HEK293 (cell line): ENCODE data around the gene PBX2.
A peak's percentile ranks its signal among the peaks of the same experiment; 100 is the strongest.

ENCODE experiments used
- BCL11B ChIP-seq: fragments of 450-650 bp; formaldehyde crosslinking; IDR thresholded peaks from 2 replicates; pipeline ENCODE4 v1.5.1; 2016; ENCODE audit warnings: low read depth, missing biosample characterization, missing genetic modification characterization
- HOXD13 ChIP-seq: sonication (generic); formaldehyde crosslinking; IDR thresholded peaks from 2 replicates; pipeline ENCODE4 v1.8.0; 2022; ENCODE audit warnings: missing genetic modification reagents, borderline replicate concordance
- TCF7L2 ChIP-seq: IDR thresholded peaks from 2 replicates; pipeline ENCODE4 v1.6.1; 2011; ENCODE audit warnings: low read depth, mild to moderate bottlenecking, inconsistent platforms, low read length, moderate library complexity, borderline replicate concordance
- YY1 ChIP-seq: fragments of 450-650 bp; formaldehyde crosslinking; IDR thresholded peaks from 2 replicates; pipeline ENCODE4 v1.5.1; 2018; ENCODE audit warnings: missing biosample characterization, missing genetic modification characterization
- ZBTB10 ChIP-seq: fragments of 450-650 bp; formaldehyde crosslinking; IDR thresholded peaks from 2 replicates; pipeline ENCODE4 v1.5.1; 2016; ENCODE audit warnings: missing biosample characterization, missing genetic modification characterization
- ZBTB17 ChIP-seq: fragments of 450-650 bp; formaldehyde crosslinking; IDR thresholded peaks from 2 replicates; pipeline ENCODE4 v1.5.1; 2016; ENCODE audit warnings: missing biosample characterization, missing genetic modification characterization
- ZBTB21 ChIP-seq: fragments of 450-650 bp; formaldehyde crosslinking; IDR thresholded peaks from 2 replicates; pipeline ENCODE4 v1.5.1; 2017; ENCODE audit warnings: missing biosample characterization, missing genetic modification characterization
- ZBTB8A ChIP-seq: fragments of 450-650 bp; formaldehyde crosslinking; IDR thresholded peaks from 2 replicates; pipeline ENCODE4 v1.5.1; 2016; ENCODE audit warnings: missing biosample characterization, missing genetic modification characterization
- ZNF114 ChIP-seq: fragments of 450-650 bp; formaldehyde crosslinking; IDR thresholded peaks from 2 replicates; pipeline ENCODE4 v1.5.0; 2017; ENCODE audit warnings: missing biosample characterization, missing genetic modification characterization
- ZNF121 ChIP-seq: fragments of 450-650 bp; formaldehyde crosslinking; IDR thresholded peaks from 2 replicates; pipeline ENCODE4 v1.5.1; 2016; ENCODE audit warnings: missing biosample characterization, missing genetic modification characterization
- ZNF140 ChIP-seq: fragments of 450-650 bp; formaldehyde crosslinking; IDR thresholded peaks from 2 replicates; pipeline ENCODE4 v1.5.1; 2016; ENCODE audit warnings: missing biosample characterization, missing genetic modification characterization
- ZNF146 ChIP-seq: fragments of 450-650 bp; formaldehyde crosslinking; IDR thresholded peaks from 2 replicates; pipeline ENCODE4 v1.5.1; 2016; ENCODE audit warnings: missing biosample characterization, missing genetic modification characterization
- ZNF174 ChIP-seq: fragments of 450-650 bp; formaldehyde crosslinking; IDR thresholded peaks from 2 replicates; pipeline ENCODE4 v1.5.0; 2017; ENCODE audit warnings: missing biosample characterization, mild to moderate bottlenecking, missing genetic modification characterization
- ZNF175 ChIP-seq: fragments of 450-650 bp; formaldehyde crosslinking; IDR thresholded peaks from 2 replicates; pipeline ENCODE4 v1.5.1; 2016; ENCODE audit warnings: missing biosample characterization, missing genetic modification characterization
- ZNF19 ChIP-seq: fragments of 450-650 bp; formaldehyde crosslinking; IDR thresholded peaks from 2 replicates; pipeline ENCODE4; 2016; ENCODE audit warnings: missing biosample characterization, missing genetic modification characterization, low read depth
- ZNF274 ChIP-seq, 2 experiments: fragments of 200-500 bp in 1 of 2; fragments of 450-650 bp in 1 of 2; sonication (Bioruptor generic) in 1 of 2; formaldehyde crosslinking in 1 of 2; IDR thresholded peaks; 2 replicates each; pipeline versions ENCODE4 v1.5.1 to v1.6.1; 2014 to 2016; ENCODE audit warnings: borderline replicate concordance in 1 of 2, inconsistent platforms in 1 of 2, low read length in 1 of 2, missing biosample characterization in 1 of 2, missing genetic modification characterization in 1 of 2
- ZNF350 ChIP-seq: fragments of 450-650 bp; formaldehyde crosslinking; IDR thresholded peaks from 2 replicates; pipeline ENCODE4 v1.5.0; 2017; ENCODE audit warnings: missing biosample characterization, mild to moderate bottlenecking, missing genetic modification characterization
- ZNF398 ChIP-seq: fragments of 450-650 bp; formaldehyde crosslinking; IDR thresholded peaks from 2 replicates; pipeline ENCODE4 v1.5.1; 2017; ENCODE audit warnings: missing biosample characterization, missing genetic modification characterization
- ZNF514 ChIP-seq: fragments of 450-650 bp; formaldehyde crosslinking; IDR thresholded peaks from 2 replicates; pipeline ENCODE4 v1.5.1; 2016; ENCODE audit warnings: missing biosample characterization, missing genetic modification characterization
- ZNF518A ChIP-seq: fragments of 450-650 bp; formaldehyde crosslinking; conservative IDR thresholded peaks from 2 replicates; pipeline ENCODE4 v1.5.1; 2016; ENCODE audit warnings: low read depth, missing biosample characterization, missing genetic modification characterization
- ZNF544 ChIP-seq: fragments of 450-650 bp; formaldehyde crosslinking; IDR thresholded peaks from 2 replicates; pipeline ENCODE4 v1.5.0; 2017; ENCODE audit warnings: missing biosample characterization, missing genetic modification characterization
- ZNF580 ChIP-seq: fragments of 450-650 bp; formaldehyde crosslinking; IDR thresholded peaks from 2 replicates; pipeline ENCODE4 v1.5.1; 2016; ENCODE audit warnings: missing biosample characterization, missing genetic modification characterization
- ZNF623 ChIP-seq: fragments of 450-650 bp; formaldehyde crosslinking; IDR thresholded peaks from 2 replicates; pipeline ENCODE4 v1.5.1; 2016; ENCODE audit warnings: missing biosample characterization, missing genetic modification characterization
- ZNF626 ChIP-seq: fragments of 450-650 bp; sonication (Bioruptor Pico); formaldehyde crosslinking; IDR thresholded peaks from 2 replicates; pipeline ENCODE4 v1.5.1; 2018; ENCODE audit warnings: missing biosample characterization, missing genetic modification characterization, inconsistent platforms
- ZNF654 ChIP-seq: fragments of 450-650 bp; formaldehyde crosslinking; IDR thresholded peaks from 2 replicates; pipeline ENCODE4 v1.5.1; 2016; ENCODE audit warnings: low read depth, missing biosample characterization, missing genetic modification characterization
- ZNF658 ChIP-seq: fragments of 450-650 bp; formaldehyde crosslinking; IDR thresholded peaks from 2 replicates; pipeline ENCODE4; 2016; ENCODE audit warnings: missing biosample characterization, missing genetic modification characterization
- ZSCAN16 ChIP-seq: fragments of 450-650 bp; formaldehyde crosslinking; IDR thresholded peaks from 2 replicates; pipeline ENCODE4 v1.5.1; 2016; ENCODE audit warnings: missing biosample characterization, missing genetic modification characterization
- ZSCAN5A ChIP-seq: fragments of 450-650 bp; formaldehyde crosslinking; IDR thresholded peaks from 2 replicates; pipeline ENCODE4 v1.5.1; 2016; ENCODE audit warnings: missing biosample characterization, missing genetic modification characterization

PBX2 gene

GRCh38 chr6:32154514-32155161 lies 35.4 kb downstream of the PBX2 start (continued):
- TF ChIP-seq YY1 (no peak), BCL11B (tag by site-specific recombination) (no peak), TCF7L2 (no peak), ZNF140 (tag by site-specific recombination) (no peak), ZNF626 (no peak), ZNF580 (tag by site-specific recombination) (no peak), ZNF146 (tag by site-specific recombination) (no peak), ZNF398 (no peak), ZNF114 (no peak), HOXD13 (CRISPR knock-in tag) (no peak), ZNF175 (tag by site-specific recombination) (no peak), ZNF518A (no peak), ZSCAN16 (tag by site-specific recombination) (no peak), ZNF654 (tag by site-specific recombination) (peak; percentile 56), ZNF19 (tag by site-specific recombination) (no peak), ZBTB17 (0 out of 2 replicates have a peak, but pooled peaks have one; percentile 3), ZNF274 (IDR thresholded peaks at IDR 0.05; ENCODE audit: low read length) (no peak), ZNF274 (tag by site-specific recombination; IDR thresholded peaks at IDR 0.05; ENCODE audit: borderline replicate concordance) (no peak), ZNF658 (no peak), ZNF174 (tag by site-specific recombination) (no peak), ZNF544 (tag by site-specific recombination) (no peak), ZNF350 (tag by site-specific recombination) (no peak), ZSCAN5A (no peak), ZBTB10 (no peak; the same call in none of the 2 replicates), ZBTB8A (tag by site-specific recombination) (peak; percentile 71), ZNF121 (tag by site-specific recombination) (no peak), ZBTB21 (tag by site-specific recombination) (no peak), ZNF514 (tag by site-specific recombination) (no peak), ZNF623 (no peak)
